Peyer's patch (tissue), 4 donors: Measurements from ENCODE around the gene HECTD4. TPM values are rescaled to one million over a fixed set of nuclear protein-coding genes. Genes with fewer than 3 reads are reported as not detected.

Source experiments
- DNase-seq, 3 donors: peaks; one replicate each; pipeline ENCODE4 v3.0.0-alpha.2; 2017 to 2019
- H3K27ac ChIP-seq, 4 donors: fragments of 200-600 bp; sonication (generic); one replicate each; pipeline ENCODE4 v1.5.1; 2016 to 2019
- H3K27me3 ChIP-seq, 2 donors: fragments of 200-600 bp; sonication (generic); one replicate each; pipeline ENCODE4 v1.5.1; 2019
- H3K36me3 ChIP-seq, 3 donors: fragments of 200-600 bp; sonication (generic); one replicate each; pipeline ENCODE4 v1.5.1; 2016 to 2019
- H3K4me1 ChIP-seq, 4 donors: fragments of 200-600 bp; sonication (generic); one replicate each; pipeline ENCODE4 v1.5.1; 2016 to 2019
- H3K4me3 ChIP-seq, 4 donors: fragments of 200-600 bp; sonication (generic); 1 replicate in 3 of 4; 2 replicates in 1 of 4; pipeline ENCODE4 v1.5.1; 2016 to 2019; ENCODE audit warnings: mild to moderate bottlenecking in 1 of 4
- H3K9me3 ChIP-seq, 4 donors: fragments of 200-600 bp; sonication (generic); one replicate each; pipeline ENCODE4 v1.5.1; 2016 to 2019; ENCODE audit warnings: mild to moderate bottlenecking in 1 of 4
- POLR2A ChIP-seq, 2 donors: fragments of 450-650 bp; IDR thresholded peaks; one replicate each; pipeline ENCODE4 v1.5.1; 2017; ENCODE audit warnings: antibody characterized with exemption in 2 of 2, mild to moderate bottlenecking in 2 of 2, moderate library complexity in 2 of 2
- total RNA-seq, 4 donors: library from RNA; depleted of rRNA; stranded (reverse); fragments of >200 nt; gene quantifications; one replicate each; pipeline ENCODE4 v1.1.0, GENCODE V29; 2016
- TF ChIP-seq, protein P1 (sequence below), 6 experiments: fragments of 450-650 bp in 4 of 6; fragments of 200-600 bp in 2 of 6; sonication (generic) in 1 of 6; IDR thresholded peaks; one replicate each; pipeline ENCODE4 v1.5.1; 2017 to 2019; ENCODE audit warnings: antibody characterized with exemption in 6 of 6, mild to moderate bottlenecking in 3 of 6, moderate library complexity in 1 of 6

Gene HECTD4
- total RNA-seq, 4 donors from 2014 or later, result 49.9 to 118 (median 87.3) TPM

DNA sequence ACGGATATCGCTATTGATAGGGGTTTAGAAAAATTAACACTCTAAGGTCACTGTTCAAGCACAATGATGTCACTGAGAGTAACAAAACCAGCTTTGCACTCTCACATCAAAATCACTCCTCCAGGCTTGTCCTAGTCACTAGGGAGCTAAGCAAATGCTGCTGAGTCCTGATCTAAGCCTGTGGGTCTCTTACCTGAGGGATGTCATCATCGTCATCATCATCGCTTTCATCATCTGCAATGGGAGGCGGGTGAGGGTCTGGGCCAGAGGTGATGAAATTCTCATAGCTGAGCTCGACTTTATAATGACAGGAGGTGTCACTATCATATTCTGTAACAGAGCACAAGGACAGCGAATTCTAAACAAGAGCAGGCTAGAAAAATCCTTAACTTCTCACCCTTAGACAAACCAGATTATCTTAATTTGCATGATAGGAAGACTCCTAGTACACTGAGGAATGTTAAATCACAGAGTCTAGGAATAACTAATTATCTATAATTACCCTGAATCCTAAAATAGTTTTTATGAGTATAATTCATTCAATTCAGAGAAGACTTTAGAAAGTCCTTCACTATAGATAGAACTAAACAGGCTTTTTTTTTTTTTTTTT lies 173.8 kb downstream of the HECTD4 start:
- H3K36me3 ChIP-seq, result peaks cover 0 to 94% (median 4%) of the 10 kb centered on the region in 3 donors

DNA sequence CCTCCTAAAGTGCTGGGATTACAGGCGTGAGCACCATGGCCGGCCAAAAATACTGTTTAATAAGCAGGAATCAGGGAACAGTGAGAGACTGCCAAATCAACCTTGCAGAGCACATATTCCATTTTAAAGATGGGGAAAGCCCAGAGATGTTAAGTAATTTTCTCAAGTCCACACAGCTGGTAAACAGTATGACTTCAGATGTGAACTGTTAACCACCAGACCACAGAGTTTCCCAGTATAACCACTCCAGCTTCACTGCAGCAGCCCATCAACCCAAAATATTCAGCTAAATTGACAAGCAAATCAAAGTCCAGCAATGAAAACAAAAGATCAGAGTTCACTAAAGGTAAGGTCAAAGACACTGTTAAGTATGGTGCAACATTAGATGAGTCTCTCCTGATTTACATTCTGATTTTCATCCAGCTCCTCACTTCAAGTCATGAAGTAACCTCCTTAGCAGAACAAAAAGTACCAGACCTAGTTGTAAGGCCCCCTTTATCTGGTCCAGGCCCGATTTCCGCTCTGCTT lies 174.8 kb downstream of the HECTD4 start:
- TF ChIP-seq POLR2A (IDR thresholded peaks at IDR 0.05), result no peak
- TF ChIP-seq, protein P1, sequence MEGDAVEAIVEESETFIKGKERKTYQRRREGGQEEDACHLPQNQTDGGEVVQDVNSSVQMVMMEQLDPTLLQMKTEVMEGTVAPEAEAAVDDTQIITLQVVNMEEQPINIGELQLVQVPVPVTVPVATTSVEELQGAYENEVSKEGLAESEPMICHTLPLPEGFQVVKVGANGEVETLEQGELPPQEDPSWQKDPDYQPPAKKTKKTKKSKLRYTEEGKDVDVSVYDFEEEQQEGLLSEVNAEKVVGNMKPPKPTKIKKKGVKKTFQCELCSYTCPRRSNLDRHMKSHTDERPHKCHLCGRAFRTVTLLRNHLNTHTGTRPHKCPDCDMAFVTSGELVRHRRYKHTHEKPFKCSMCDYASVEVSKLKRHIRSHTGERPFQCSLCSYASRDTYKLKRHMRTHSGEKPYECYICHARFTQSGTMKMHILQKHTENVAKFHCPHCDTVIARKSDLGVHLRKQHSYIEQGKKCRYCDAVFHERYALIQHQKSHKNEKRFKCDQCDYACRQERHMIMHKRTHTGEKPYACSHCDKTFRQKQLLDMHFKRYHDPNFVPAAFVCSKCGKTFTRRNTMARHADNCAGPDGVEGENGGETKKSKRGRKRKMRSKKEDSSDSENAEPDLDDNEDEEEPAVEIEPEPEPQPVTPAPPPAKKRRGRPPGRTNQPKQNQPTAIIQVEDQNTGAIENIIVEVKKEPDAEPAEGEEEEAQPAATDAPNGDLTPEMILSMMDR (IDR thresholded peaks at IDR 0.05), result no peak
- no peak for DNase-seq
- Histone ChIP-seq H3K4me3 (no peak overlapping the region), H3K36me3 (peaks cover 0 to 94% (median 3%) of the 10 kb centered on the region in 3 donors), H3K9me3 (no peaks in the 10 kb centered on the region), H3K27ac (no peak overlapping the region), H3K4me1 (no peaks in the 10 kb centered on the region), H3K27me3 (no peaks in the 10 kb centered on the region)

More for the DNA sequence above, 173.8 kb downstream of the HECTD4 start:
- no peaks in the 10 kb centered on the region for H3K4me1 ChIP-seq
- no peaks in the 10 kb centered on the region for H3K9me3 ChIP-seq
- H3K4me3 ChIP-seq, result no peak overlapping the region
- no peak for TF ChIP-seq POLR2A (IDR thresholded peaks at IDR 0.05)
- TF ChIP-seq, protein P1 (IDR thresholded peaks at IDR 0.05), result no peak
- DNase-seq, result no peak
- no peaks in the 10 kb centered on the region for H3K27me3 ChIP-seq
- no peak overlapping the region for H3K27ac ChIP-seq

DNA sequence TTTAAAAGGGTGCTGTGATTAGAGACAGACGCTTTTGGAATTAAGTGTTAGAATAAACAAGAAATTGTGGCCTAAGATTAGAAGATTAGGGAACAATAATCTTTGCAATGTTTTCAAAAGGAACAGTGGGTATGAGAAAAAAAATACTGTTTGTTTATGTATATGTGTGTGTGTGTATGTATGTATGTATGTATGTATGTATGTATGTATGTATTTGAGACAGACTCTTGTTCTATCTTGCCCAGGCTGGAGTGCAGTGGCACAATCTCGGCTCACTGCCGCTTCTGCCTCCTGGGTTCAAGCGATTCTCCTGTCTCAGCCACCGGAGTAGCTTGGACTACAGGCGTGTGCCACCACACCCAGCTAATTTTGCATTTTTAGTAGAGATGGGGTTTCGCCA lies 175.3 kb downstream of the HECTD4 start:
- no peak for DNase-seq
- TF ChIP-seq, protein P1 (IDR thresholded peaks at IDR 0.05), result no peak
- TF ChIP-seq POLR2A (IDR thresholded peaks at IDR 0.05), result no peak
- H3K27me3 ChIP-seq, result no peaks in the 10 kb centered on the region
- peaks cover 0 to 94% (median 0%) of the 10 kb centered on the region in 3 donors for H3K36me3 ChIP-seq
- H3K4me3 ChIP-seq, result no peak overlapping the region
- no peaks in the 10 kb centered on the region for H3K4me1 ChIP-seq
- no peaks in the 10 kb centered on the region for H3K9me3 ChIP-seq
- H3K27ac ChIP-seq, result no peak overlapping the region

DNA sequence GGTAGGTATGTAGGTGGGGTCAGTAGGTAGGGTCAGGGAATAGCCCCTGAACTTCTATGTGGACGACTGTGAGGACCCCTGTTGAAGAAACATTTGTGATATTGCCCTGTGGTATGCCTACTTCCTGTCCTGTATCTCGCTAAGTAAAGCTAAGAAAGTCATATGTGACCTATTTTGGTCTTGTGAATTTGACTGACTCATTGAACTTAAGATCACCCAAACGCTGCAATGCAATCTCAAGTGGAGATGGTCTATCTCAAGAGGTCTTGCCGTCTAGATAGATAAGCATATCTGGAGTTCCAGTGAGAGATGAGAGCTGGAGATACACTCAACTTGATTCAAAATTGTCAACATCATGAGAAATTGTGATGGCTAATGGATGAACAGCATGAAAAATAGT lies 183.1 kb downstream of the HECTD4 start:
- no peak for TF ChIP-seq POLR2A (IDR thresholded peaks at IDR 0.05)
- TF ChIP-seq, protein P1 (IDR thresholded peaks at IDR 0.05), result no peak
- H3K36me3 ChIP-seq, result peaks cover 0 to 87% (median 0%) of the 10 kb centered on the region in 3 donors

DNA sequence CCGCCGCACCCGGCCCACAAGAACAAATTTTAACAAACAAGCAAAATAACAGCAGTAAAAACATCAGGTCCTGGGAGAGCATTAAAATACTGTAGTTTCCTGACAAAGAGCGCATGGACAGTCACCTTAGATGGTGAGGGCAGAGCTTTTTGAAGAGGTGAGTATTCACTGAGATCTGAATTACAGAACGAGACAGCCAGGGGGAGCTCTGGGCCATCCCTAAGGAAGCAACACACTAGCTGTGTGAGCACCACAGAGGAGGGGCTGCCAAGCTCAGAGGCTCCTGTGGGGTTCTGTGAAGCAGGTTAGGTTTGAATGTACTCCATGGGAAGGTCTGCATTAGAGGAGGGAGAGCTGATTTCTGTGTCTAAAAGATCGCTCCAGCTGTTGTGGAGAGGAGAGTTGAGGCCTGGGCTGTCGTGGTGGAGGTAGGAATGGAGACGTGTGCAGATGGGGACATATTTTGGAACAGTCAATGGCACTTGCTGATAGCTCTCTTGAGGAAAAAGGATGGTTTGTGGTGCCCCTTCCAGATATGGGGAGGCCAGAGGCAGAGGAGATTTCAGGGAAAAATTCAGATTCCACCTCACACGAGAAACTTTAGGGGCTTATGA lies 184.0 kb downstream of the HECTD4 start:
- Histone ChIP-seq H3K27ac (no peak overlapping the region), H3K27me3 (no peaks in the 10 kb centered on the region), H3K36me3 (peaks cover 0 to 88% (median 0%) of the 10 kb centered on the region in 3 donors), H3K4me3 (no peak overlapping the region), H3K4me1 (no peaks in the 10 kb centered on the region), H3K9me3 (no peaks in the 10 kb centered on the region)
- peak in 2 of 3 donors; percentile 23 to 60 for DNase-seq
- TF ChIP-seq, protein P1 (IDR thresholded peaks at IDR 0.05), result peak in 4 of 6 experiments; percentile 34 to 53 (median 46)
- TF ChIP-seq POLR2A (IDR thresholded peaks at IDR 0.05), result no peak

More for the DNA sequence above, 183.1 kb downstream of the HECTD4 start:
- H3K27ac ChIP-seq, result no peak overlapping the region
- no peak overlapping the region for H3K4me3 ChIP-seq
- no peaks in the 10 kb centered on the region for H3K9me3 ChIP-seq
- no peak for DNase-seq
- no peaks in the 10 kb centered on the region for H3K4me1 ChIP-seq
- H3K27me3 ChIP-seq, result no peaks in the 10 kb centered on the region
